ENCODE results near the gene METRN.

Gene METRN

GRCh38 chr16:681746-682427 is 33.0 kb upstream of the METRN start (continued):
- no peak for TF ChIP-seq ZSCAN18 (tag by site-specific recombination; IDR thresholded peaks at IDR 0.05)
- TF ChIP-seq ZNF2 (tag by site-specific recombination; IDR thresholded peaks at IDR 0.05), result 0 out of 2 replicates have a peak, but pooled peaks have one; percentile 58
- TF ChIP-seq KLF9 (tag by site-specific recombination; IDR thresholded peaks at IDR 0.05; ENCODE audit: low read depth), result 0 out of 2 replicates have a peak, but pooled peaks have one; percentile 38
- TF ChIP-seq ZNF138 (tag by site-specific recombination; IDR thresholded peaks at IDR 0.05; ENCODE audit: borderline replicate concordance), result no peak
- TF ChIP-seq GFI1B (tag by site-specific recombination; IDR thresholded peaks at IDR 0.05), result no peak
- 0 out of 2 replicates have a peak, but pooled peaks have one; percentile 13 for TF ChIP-seq ZNF239 (tag by site-specific recombination; IDR thresholded peaks at IDR 0.05)
- TF ChIP-seq ZNF692 (tag by site-specific recombination; IDR thresholded peaks at IDR 0.05), result peak; percentile 92
- TF ChIP-seq ZNF600 (tag by site-specific recombination; IDR thresholded peaks at IDR 0.05), result 0 out of 2 replicates have a peak, but pooled peaks have one; percentile 6
- TF ChIP-seq ZXDB (tag by site-specific recombination; IDR thresholded peaks at IDR 0.05), result peak; percentile 82
- TF ChIP-seq ZSCAN30 (tag by site-specific recombination; IDR thresholded peaks at IDR 0.05), result peak; percentile 75
- no peak for TF ChIP-seq CTCF (tag by site-specific recombination; IDR thresholded peaks at IDR 0.05)
- TF ChIP-seq YY1 (tag by site-specific recombination; IDR thresholded peaks at IDR 0.05), result peak; percentile 19; the same call in 1 of the 2 replicates
- peak; percentile 21 for TF ChIP-seq ZNF341 (tag by site-specific recombination; IDR thresholded peaks at IDR 0.05; ENCODE audit: low read depth)
- no peak for TF ChIP-seq ZNF624 (tag by site-specific recombination; IDR thresholded peaks at IDR 0.05)
- TF ChIP-seq ZFP41 (tag by site-specific recombination; IDR thresholded peaks at IDR 0.05; ENCODE audit: borderline replicate concordance), result no peak
- TF ChIP-seq ZNF76 (tag by site-specific recombination; IDR thresholded peaks at IDR 0.05; ENCODE audit: borderline replicate concordance, low read depth), result 0 out of 2 replicates have a peak, but pooled peaks have one; percentile 26
- 0 out of 2 replicates have a peak, but pooled peaks have one; percentile 15 for TF ChIP-seq SCRT1 (tag by site-specific recombination; IDR thresholded peaks at IDR 0.05; ENCODE audit: borderline replicate concordance)
- peak; percentile 25; the same call in 1 of the 2 replicates for TF ChIP-seq ZSCAN4 (tag by site-specific recombination; IDR thresholded peaks at IDR 0.05)
- no peak for TF ChIP-seq ZNF148 (tag by site-specific recombination; IDR thresholded peaks at IDR 0.05; ENCODE audit: borderline replicate concordance)
- peak; percentile 85 for TF ChIP-seq BCL11A (tag by site-specific recombination; IDR thresholded peaks at IDR 0.05; ENCODE audit: low read depth)
- peak; percentile 97 for TF ChIP-seq PATZ1 (tag by site-specific recombination; IDR thresholded peaks at IDR 0.05)
- TF ChIP-seq PRDM10 (tag by site-specific recombination; IDR thresholded peaks at IDR 0.05), result peak; percentile 78
- no peak for TF ChIP-seq ZNF169 (tag by site-specific recombination; IDR thresholded peaks at IDR 0.05)
- peak; percentile 51; the same call in 1 of the 2 replicates for TF ChIP-seq MZF1 (tag by site-specific recombination; IDR thresholded peaks at IDR 0.05; ENCODE audit: borderline replicate concordance)

Data from HEK293 (cell line).